GM19351 (cell line): ENCODE data around the gene LHFPL3.
"Not testable (repeated sequence)": the region's sequence is repeated elsewhere in the genome, so short reads cannot be mapped to it uniquely, and the experiment has no call there.

Experiments used
- ATAC-seq: cut with Tn5 transposase; IDR thresholded peaks from one replicate; pipeline ENCODE4 v1.9.1; 2021; ENCODE audit warnings: mild to moderate bottlenecking, moderate library complexity; ENCODE audit not compliant: unreplicated experiment

LHFPL3 gene

GRCh38 chr7:104928721-104929400 is 600.5 kb downstream of the LHFPL3 start:
- ATAC-seq, result no peak

DNA sequence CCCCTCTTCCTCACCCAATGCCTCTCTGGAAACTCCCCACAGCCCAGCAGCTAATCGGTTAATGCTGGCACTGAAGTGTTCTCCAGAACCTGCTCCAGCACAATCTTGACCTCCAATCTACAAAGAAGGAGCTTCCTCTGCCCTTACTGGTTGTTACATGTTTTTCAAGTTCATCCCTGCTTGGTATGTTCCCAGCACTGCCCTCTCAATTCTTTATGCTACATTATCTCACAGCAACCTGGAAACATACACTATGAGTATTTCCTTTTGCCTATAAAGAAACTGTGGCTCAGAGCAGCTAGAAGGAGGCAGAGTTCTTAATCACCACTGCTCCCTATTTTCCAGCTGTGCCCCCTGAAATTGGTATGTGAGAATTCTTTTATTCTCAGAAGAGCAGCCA is 601.5 kb downstream of the LHFPL3 start:
- ATAC-seq, result no peak

DNA sequence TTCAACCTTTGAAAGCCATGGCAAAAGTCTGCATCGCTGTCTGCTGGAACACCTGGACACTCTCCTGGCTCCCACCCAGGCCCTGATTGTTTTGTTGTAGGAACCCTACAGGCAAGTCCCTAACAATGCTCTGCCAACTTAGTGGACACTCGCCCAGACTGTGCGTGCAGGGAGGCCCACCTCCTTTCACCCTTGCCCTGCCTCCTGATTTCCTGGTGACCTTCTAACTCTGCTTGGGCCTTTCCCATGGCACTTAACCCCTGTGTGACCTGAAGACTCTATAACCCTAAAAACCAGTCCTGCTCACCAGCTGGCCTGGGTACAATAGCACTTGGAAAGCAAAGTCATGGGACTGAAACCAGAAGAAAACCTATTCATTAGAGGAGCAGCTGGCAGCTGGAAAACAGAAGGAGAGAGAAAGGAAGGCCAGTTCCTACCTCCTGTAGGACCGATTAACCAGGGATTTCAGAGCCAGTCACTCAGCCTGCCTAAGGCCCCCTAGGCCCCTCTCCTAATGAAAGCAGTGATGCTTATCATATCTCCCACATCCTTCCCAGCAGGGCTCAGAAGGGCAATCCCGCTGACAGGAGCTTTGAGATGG is 602.9 kb downstream of the LHFPL3 start:
- ATAC-seq, result no peak

GRCh38 chr7:104933022-104933421 is 604.6 kb downstream of the LHFPL3 start:
- no peak for ATAC-seq

GRCh38 chr7:104933521-104933988 is 605.2 kb downstream of the LHFPL3 start:
- ATAC-seq, result no peak

GRCh38 chr7:104934665-104935064 is 606.3 kb downstream of the LHFPL3 start:
- ATAC-seq, result no peak

DNA sequence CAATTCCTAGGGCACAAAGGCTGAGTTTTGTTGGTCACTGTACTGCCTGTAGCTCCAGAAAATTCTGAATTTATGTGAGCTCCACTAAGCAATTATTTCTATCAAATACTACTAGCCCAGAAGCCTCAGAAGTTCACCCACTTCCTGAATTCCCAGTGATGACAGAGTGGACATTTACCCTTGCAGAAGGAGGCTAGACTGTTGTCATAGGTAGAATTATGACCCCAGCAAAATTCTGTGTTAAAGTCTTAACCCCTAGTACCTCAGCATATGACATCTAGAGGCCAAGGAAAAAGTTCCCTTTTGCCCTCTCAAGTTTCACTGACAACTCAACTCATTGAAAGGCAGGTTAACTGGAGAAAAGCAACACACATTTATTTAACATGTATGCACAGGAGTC is 606.9 kb downstream of the LHFPL3 start:
- no peak for ATAC-seq

DNA sequence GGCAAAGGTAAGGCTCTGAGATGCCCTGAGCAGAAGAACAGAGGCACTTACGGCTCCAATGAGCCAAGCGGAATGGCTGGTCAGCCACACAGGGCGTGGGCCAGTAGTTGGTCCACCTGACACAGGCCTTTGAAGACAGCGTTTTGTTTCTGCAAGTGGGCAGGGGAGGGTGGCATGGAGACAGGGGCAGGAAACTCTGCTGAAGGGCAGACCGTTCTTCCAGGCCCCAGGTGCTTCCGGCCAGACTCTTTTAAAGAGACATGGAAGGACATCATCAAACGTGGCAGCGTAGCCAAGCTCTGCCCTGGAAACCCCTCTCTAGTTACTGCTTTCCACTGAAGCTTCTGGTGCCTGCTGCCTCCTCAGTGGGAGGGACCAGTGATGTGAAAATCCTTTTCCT is 608.1 kb downstream of the LHFPL3 start:
- no peak for ATAC-seq

- not testable (repeated sequence) for ATAC-seq
Observed at GRCh38 chr7:104937489-104937888, 609.1 kb downstream of the LHFPL3 start.

GRCh38 chr7:104938741-104939390 is 610.5 kb downstream of the LHFPL3 start:
- ATAC-seq, result no peak

- ATAC-seq, result no peak
Observed at GRCh38 chr7:104940023-104940710, 611.8 kb downstream of the LHFPL3 start.

GRCh38 chr7:104943502-104944343 is 615.3 kb downstream of the LHFPL3 start:
- peak; percentile 54 for ATAC-seq

GRCh38 chr7:104945599-104945956 is 617.2 kb downstream of the LHFPL3 start:
- no peak for ATAC-seq

- ATAC-seq, result no peak
Observed at GRCh38 chr7:104946338-104946737, 617.9 kb downstream of the LHFPL3 start.

DNA sequence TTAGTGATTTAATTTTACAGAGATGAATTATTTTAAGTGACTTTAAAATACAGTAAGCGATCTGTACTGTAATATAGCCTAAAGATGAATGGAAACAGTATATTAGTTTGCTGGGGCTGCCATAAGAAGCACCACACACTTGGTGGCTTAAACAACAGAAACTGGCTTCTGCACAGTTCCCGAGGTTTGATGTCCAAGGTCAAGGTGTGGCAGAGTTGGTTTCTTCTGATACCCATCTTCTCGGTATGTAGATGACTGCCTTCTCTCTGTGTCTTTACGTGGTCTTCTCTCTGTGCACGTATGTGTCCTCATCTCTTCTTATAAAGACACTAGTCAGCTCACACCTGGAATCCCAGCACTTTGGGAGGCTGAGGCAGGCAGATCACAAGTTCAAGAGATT is 621.6 kb downstream of the LHFPL3 start:
- ATAC-seq, result no peak

GRCh38 chr7:104950754-104951153 is 622.4 kb downstream of the LHFPL3 start:
- ATAC-seq, result no peak

DNA sequence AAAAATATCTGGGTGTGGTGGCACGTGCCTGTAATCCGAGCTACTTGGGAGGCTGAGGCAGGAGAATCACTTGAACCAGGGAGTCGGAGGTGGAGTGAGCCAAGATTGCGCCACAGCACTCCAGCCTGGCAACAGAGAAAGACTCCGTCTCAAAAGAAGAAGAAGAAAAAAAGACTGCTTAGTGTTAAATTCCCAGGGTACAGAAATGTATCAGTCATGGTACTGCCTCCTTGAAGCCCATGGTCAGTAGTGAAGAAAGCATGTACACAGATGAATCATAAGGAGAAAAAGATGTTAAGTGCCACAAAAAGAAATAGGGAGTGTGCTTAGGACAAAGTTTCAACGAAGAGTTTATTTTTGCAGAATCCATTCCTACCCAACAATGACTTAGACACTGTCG is 623.1 kb downstream of the LHFPL3 start:
- no peak for ATAC-seq

GRCh38 chr7:104955276-104955675 is 626.9 kb downstream of the LHFPL3 start:
- no peak for ATAC-seq
